AG10803 (cell line): ENCODE results near the gene SLC35E3.

Experiments
- DNase-seq: peaks from one replicate; pipeline ENCODE4 v3.0.0; 2010; ENCODE audit warnings: low read depth
- H3K4me3 ChIP-seq: 2 replicates; pipeline ENCODE4 v1.5.1; 2011; ENCODE audit warnings: mild to moderate bottlenecking, low read length, control low read depth
- CTCF ChIP-seq: conservative IDR thresholded peaks from 2 replicates; pipeline ENCODE4 v1.5.1; 2011; ENCODE audit warnings: mild to moderate bottlenecking, low read length, control low read depth, inconsistent platforms

Gene SLC35E3

GRCh38 chr12:68825569-68826217, 79.7 kb downstream of the SLC35E3 start:
- no peak overlapping the region for H3K4me3 ChIP-seq
- no peak for TF ChIP-seq CTCF
- DNase-seq = no peak

- no peak overlapping the region for H3K4me3 ChIP-seq
- no peak for TF ChIP-seq CTCF
Measured at GRCh38 chr12:68827895-68828671, 82.1 kb downstream of the SLC35E3 start.

GRCh38 chr12:68828672-68829068, 82.7 kb downstream of the SLC35E3 start:
- H3K4me3 ChIP-seq = no peak overlapping the region
- TF ChIP-seq CTCF = no peak
- no peak for DNase-seq

More at GRCh38 chr12:68827895-68828671, 82.1 kb downstream of the SLC35E3 start:
- DNase-seq = no peak
